Endothelial cell (in vitro differentiated cells): Measurements from ENCODE around the gene TIMP2. TPM values are rescaled to one million over a fixed set of nuclear protein-coding genes. Genes with fewer than 3 reads are reported as not detected.

Experiments
- DNase-seq: peaks from one replicate; pipeline ENCODE4 v3.0.0; 2021; ENCODE audit warnings: low spot score
- H3K27ac Mint-ChIP-seq: one replicate; pipeline ENCODE4 v1.8.0; 2021; ENCODE audit warnings: mixed read lengths, inconsistent platforms; ENCODE audit not compliant: unreplicated experiment
- H3K27me3 Mint-ChIP-seq: one replicate; pipeline ENCODE4 v1.8.0; 2021; ENCODE audit warnings: mild to moderate bottlenecking, moderate library complexity, mixed read lengths, inconsistent platforms; ENCODE audit not compliant: unreplicated experiment
- H3K36me3 Mint-ChIP-seq: one replicate; pipeline ENCODE4 v1.8.0; 2021; ENCODE audit warnings: mild to moderate bottlenecking, low read depth, mixed read lengths, inconsistent platforms; ENCODE audit not compliant: unreplicated experiment
- H3K4me1 Mint-ChIP-seq: one replicate; pipeline ENCODE4 v1.8.0; 2021; ENCODE audit warnings: mild to moderate bottlenecking, mixed read lengths, inconsistent platforms; ENCODE audit not compliant: unreplicated experiment
- H3K4me3 Mint-ChIP-seq: one replicate; pipeline ENCODE4 v1.8.0; 2021; ENCODE audit warnings: mild to moderate bottlenecking, mixed read lengths, inconsistent platforms; ENCODE audit not compliant: unreplicated experiment
- H3K9me3 Mint-ChIP-seq: one replicate; pipeline ENCODE4 v1.8.0; 2021; ENCODE audit warnings: mixed read lengths, inconsistent platforms; ENCODE audit not compliant: unreplicated experiment
- total RNA-seq: library from RNA; stranded (reverse); fragmentation: NEBNext Ultra II Directional; extraction: Animal tissue kit (Norgen Biotek cat#: 25700); gene quantifications from one replicate; pipeline ENCODE4 v1.2.1, GENCODE V29; 2021; ENCODE audit not compliant: unreplicated experiment
- TF ChIP-seq, protein P1 (sequence below): fragments of 200-600 bp; sonication (generic); IDR thresholded peaks from one replicate; pipeline ENCODE4 v1.5.0; 2021; ENCODE audit warnings: antibody characterized with exemption; ENCODE audit not compliant: unreplicated experiment

The TIMP2 gene
- total RNA-seq, 1 donor from 2014 or later, result 41.5 TPM

DNA sequence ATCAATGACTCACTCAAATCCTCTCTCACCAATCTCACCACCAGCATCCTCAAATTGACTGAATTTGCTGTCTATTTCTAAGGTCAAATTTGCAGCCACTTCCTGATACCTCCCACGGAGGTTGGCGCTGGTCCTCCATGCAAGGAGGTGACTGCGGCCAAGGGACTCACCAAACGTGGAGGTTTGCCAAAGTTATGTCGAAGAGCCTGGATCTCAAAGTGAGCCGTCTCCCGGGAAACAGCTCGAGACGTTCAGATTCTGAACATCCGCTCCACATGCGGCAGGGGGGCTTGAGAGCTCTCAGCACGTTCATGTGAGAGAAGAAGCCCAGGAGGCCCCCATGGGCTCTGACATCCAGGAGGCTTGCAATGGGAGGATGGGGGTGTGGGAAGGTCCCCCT is 31.9 kb upstream of the TIMP2 start:
- no peaks in the 10 kb centered on the region for H3K9me3 Mint-ChIP-seq
- H3K27me3 Mint-ChIP-seq, result peaks cover 6% of the 10 kb centered on the region
- no peak overlapping the region for H3K27ac Mint-ChIP-seq
- TF ChIP-seq, protein P1, sequence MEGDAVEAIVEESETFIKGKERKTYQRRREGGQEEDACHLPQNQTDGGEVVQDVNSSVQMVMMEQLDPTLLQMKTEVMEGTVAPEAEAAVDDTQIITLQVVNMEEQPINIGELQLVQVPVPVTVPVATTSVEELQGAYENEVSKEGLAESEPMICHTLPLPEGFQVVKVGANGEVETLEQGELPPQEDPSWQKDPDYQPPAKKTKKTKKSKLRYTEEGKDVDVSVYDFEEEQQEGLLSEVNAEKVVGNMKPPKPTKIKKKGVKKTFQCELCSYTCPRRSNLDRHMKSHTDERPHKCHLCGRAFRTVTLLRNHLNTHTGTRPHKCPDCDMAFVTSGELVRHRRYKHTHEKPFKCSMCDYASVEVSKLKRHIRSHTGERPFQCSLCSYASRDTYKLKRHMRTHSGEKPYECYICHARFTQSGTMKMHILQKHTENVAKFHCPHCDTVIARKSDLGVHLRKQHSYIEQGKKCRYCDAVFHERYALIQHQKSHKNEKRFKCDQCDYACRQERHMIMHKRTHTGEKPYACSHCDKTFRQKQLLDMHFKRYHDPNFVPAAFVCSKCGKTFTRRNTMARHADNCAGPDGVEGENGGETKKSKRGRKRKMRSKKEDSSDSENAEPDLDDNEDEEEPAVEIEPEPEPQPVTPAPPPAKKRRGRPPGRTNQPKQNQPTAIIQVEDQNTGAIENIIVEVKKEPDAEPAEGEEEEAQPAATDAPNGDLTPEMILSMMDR, result no peak
- H3K4me1 Mint-ChIP-seq, result no peaks in the 10 kb centered on the region
- H3K4me3 Mint-ChIP-seq, result no peak overlapping the region
- DNase-seq, result no peak
- no peaks in the 10 kb centered on the region for H3K36me3 Mint-ChIP-seq

DNA sequence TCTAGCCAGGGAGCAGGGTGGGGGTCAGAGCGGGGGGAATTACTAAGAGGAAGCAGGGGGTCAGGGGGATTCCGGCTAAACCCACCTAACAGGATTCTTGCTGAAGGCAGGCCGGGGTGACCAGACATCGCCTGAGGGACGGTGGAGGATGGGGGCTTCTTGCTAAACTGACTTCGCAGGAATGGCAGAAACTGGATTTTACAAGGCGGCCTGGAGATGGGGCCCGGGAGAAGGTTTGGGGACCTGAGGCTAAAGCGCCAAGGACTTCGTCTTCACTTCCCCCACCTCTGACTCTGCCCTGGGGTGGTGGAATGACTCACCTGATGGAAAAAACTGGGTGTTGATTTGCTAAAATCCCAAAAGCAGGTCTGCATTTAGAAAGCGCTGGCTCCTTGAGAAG is 31.1 kb upstream of the TIMP2 start:
- Mint-ChIP-seq H3K36me3 (no peaks in the 10 kb centered on the region), H3K27me3 (peaks cover 3% of the 10 kb centered on the region), H3K4me1 (peaks cover 3% of the 10 kb centered on the region), H3K4me3 (no peak overlapping the region), H3K27ac (no peak overlapping the region), H3K9me3 (no peaks in the 10 kb centered on the region)
- TF ChIP-seq, protein P1, result no peak
- no peak for DNase-seq

DNA sequence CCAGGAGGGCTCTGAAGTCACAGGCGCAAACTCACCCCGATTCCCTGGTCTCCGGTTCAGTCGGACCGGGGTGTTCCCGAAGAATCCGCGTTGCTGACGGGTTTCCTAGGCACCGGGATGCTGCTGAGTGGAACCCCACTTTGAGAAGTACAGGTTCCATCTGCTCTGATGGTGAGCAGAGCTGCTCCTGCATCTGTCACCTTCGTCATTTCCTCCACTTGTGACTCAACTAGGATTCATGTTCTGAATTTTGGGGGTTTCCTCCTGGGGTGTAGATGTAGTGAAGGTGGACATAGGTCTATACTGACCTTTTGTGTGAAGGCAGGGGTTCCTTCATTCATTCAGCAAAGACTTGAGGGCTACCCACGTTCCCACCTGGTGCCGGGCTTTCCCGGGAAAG is 29.5 kb upstream of the TIMP2 start:
- Mint-ChIP-seq H3K9me3 (no peaks in the 10 kb centered on the region), H3K4me3 (no peak overlapping the region), H3K27ac (no peak overlapping the region), H3K4me1 (peaks cover 3% of the 10 kb centered on the region), H3K36me3 (no peaks in the 10 kb centered on the region), H3K27me3 (peaks cover 3% of the 10 kb centered on the region)
- TF ChIP-seq, protein P1, result no peak
- DNase-seq, result no peak

DNA sequence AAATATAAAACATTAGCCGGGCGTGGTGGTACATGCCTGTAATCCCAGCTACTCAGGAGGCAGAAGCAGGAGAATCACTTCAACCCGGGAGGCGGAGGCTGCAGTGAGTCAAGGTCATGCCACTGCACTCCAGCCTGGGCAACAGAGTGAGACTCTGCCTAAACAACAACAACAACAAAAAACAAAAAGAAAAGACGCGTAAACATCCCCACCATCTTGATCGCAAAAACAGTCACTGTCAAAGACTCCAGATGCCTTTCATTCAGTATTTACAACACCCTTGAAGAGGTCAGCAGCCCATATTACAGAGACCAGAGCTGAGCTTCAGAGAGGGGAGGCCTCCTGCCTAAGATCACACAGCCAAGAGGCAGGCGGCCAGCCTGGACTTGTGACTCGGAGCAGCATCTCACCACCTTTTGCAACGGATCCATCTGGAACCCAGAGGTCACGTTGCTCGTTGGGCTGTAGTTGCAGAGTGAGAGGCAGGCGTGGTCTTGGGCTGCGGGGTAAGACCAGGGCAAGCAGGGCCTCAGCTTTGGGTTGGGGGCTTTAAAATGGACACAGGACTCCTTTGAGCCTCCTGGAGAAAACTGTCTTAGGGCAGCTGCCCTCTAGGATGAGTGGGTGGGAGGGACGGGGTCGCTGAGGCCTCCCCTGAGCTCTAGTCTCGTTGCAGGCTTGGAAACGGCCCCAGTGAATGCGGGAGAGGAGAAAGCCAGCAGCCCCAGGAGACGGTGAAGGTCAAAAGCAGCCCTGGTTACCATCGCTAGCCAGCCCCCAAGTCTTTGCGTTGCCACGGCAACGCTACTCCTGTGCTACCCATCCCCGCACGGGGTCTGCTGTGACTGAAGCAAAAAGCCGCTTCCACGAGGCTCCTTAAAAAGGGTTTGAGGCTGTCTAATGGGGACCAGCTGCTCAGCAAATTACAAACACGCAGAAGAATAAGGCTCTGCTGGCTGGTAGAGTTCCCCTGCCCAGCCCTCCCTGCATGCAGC is 28.5 kb upstream of the TIMP2 start:
- Mint-ChIP-seq H3K4me1 (peaks cover 3% of the 10 kb centered on the region), H3K27me3 (peaks cover 4% of the 10 kb centered on the region), H3K27ac (peak overlapping the region; percentile 22), H3K4me3 (no peak overlapping the region), H3K36me3 (no peaks in the 10 kb centered on the region), H3K9me3 (no peaks in the 10 kb centered on the region)
- TF ChIP-seq, protein P1, result no peak
- DNase-seq, result no peak

DNA sequence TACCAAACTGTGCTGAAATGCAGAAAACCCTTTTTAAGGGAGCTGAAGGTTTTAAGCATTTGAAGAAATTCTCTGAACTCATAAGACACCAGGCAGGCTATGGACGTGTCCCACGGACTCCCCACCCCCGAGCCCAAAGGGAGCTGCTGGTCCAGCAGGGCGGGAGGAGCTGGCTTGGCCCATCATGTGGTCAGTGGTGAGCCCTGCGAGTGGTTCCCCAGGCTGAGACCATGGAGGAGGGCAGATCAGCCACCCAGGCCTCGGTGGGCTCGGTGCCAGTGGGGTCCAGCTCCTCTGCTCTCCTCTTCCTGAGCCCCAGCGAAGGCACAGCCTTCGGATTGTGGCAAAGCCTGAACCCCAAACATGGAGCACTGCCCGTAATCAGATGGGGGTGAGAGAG is 27.5 kb upstream of the TIMP2 start:
- peaks cover 3% of the 10 kb centered on the region for H3K4me1 Mint-ChIP-seq
- H3K27ac Mint-ChIP-seq, result no peak overlapping the region
- TF ChIP-seq, protein P1, result no peak
- peaks cover 7% of the 10 kb centered on the region for H3K27me3 Mint-ChIP-seq
- no peaks in the 10 kb centered on the region for H3K36me3 Mint-ChIP-seq
- H3K4me3 Mint-ChIP-seq, result no peak overlapping the region
- no peaks in the 10 kb centered on the region for H3K9me3 Mint-ChIP-seq
- DNase-seq, result no peak
